ENCODE data around the gene EARS2.

Gene EARS2

GRCh38 chr16:23482778-23483177 lies 74.4 kb downstream of the EARS2 start:
- Histone ChIP-seq H3K9me3 (ENCODE audit: severe bottlenecking) (no peaks in the 10 kb centered on the region), H3K4me3 (ENCODE audit: severe bottlenecking) (no peak overlapping the region), H3K27me3 (ENCODE audit: insufficient read depth, poor library complexity, severe bottlenecking) (no peaks in the 10 kb centered on the region), H3K4me1 (ENCODE audit: insufficient read depth, poor library complexity, severe bottlenecking) (no peaks in the 10 kb centered on the region), H3K36me3 (ENCODE audit: low read depth) (peaks cover 71% of the 10 kb centered on the region), H3K27ac (ENCODE audit: poor library complexity, severe bottlenecking) (no peak overlapping the region)
- ATAC-seq (ENCODE audit: low read depth) (no peak), DNase-seq (ENCODE audit: low spot score) (no peak)
- TF ChIP-seq CTCF (IDR thresholded peaks at IDR 0.05; ENCODE audit: poor library complexity, severe bottlenecking): no peak

- no peaks in the 10 kb centered on the region for H3K9me3 ChIP-seq (ENCODE audit: severe bottlenecking)
- no peaks in the 10 kb centered on the region for H3K27me3 ChIP-seq (ENCODE audit: insufficient read depth, poor library complexity, severe bottlenecking)
- no peak overlapping the region for H3K4me3 ChIP-seq (ENCODE audit: severe bottlenecking)
- H3K36me3 ChIP-seq (ENCODE audit: low read depth): peaks cover 81% of the 10 kb centered on the region
- no peak for TF ChIP-seq CTCF (IDR thresholded peaks at IDR 0.05; ENCODE audit: poor library complexity, severe bottlenecking)
- no peak for DNase-seq (ENCODE audit: low spot score)
- H3K4me1 ChIP-seq (ENCODE audit: insufficient read depth, poor library complexity, severe bottlenecking): no peaks in the 10 kb centered on the region
- no peak for ATAC-seq (ENCODE audit: low read depth)
- no peak overlapping the region for H3K27ac ChIP-seq (ENCODE audit: poor library complexity, severe bottlenecking)
These were observed 76.9 kb downstream of the EARS2 start for GRCh38 chr16:23480257-23480656.

- Histone ChIP-seq H3K4me1 (ENCODE audit: insufficient read depth, poor library complexity, severe bottlenecking) (no peaks in the 10 kb centered on the region), H3K27me3 (ENCODE audit: insufficient read depth, poor library complexity, severe bottlenecking) (no peaks in the 10 kb centered on the region), H3K36me3 (ENCODE audit: low read depth) (peaks cover 80% of the 10 kb centered on the region), H3K4me3 (ENCODE audit: severe bottlenecking) (no peak overlapping the region), H3K27ac (ENCODE audit: poor library complexity, severe bottlenecking) (no peak overlapping the region), H3K9me3 (ENCODE audit: severe bottlenecking) (no peaks in the 10 kb centered on the region)
- DNase-seq (ENCODE audit: low spot score) (no peak), ATAC-seq (ENCODE audit: low read depth) (no peak)
- TF ChIP-seq CTCF (IDR thresholded peaks at IDR 0.05; ENCODE audit: poor library complexity, severe bottlenecking): no peak
These were observed 78.0 kb downstream of the EARS2 start for GRCh38 chr16:23479138-23479537.

- peaks cover 83% of the 10 kb centered on the region for H3K36me3 ChIP-seq (ENCODE audit: low read depth)
- no peak for DNase-seq (ENCODE audit: low spot score)
- no peaks in the 10 kb centered on the region for H3K4me1 ChIP-seq (ENCODE audit: insufficient read depth, poor library complexity, severe bottlenecking)
- H3K27ac ChIP-seq (ENCODE audit: poor library complexity, severe bottlenecking): no peak overlapping the region
- H3K9me3 ChIP-seq (ENCODE audit: severe bottlenecking): no peaks in the 10 kb centered on the region
- H3K27me3 ChIP-seq (ENCODE audit: insufficient read depth, poor library complexity, severe bottlenecking): no peaks in the 10 kb centered on the region
- no peak for ATAC-seq (ENCODE audit: low read depth)
- TF ChIP-seq CTCF (IDR thresholded peaks at IDR 0.05; ENCODE audit: poor library complexity, severe bottlenecking): no peak
- no peak overlapping the region for H3K4me3 ChIP-seq (ENCODE audit: severe bottlenecking)
These were observed 78.6 kb downstream of the EARS2 start for GRCh38 chr16:23478566-23478965.

GRCh38 chr16:23476289-23476688 lies 80.9 kb downstream of the EARS2 start:
- no peak for DNase-seq (ENCODE audit: low spot score)
- Histone ChIP-seq H3K27me3 (ENCODE audit: insufficient read depth, poor library complexity, severe bottlenecking) (no peaks in the 10 kb centered on the region), H3K27ac (ENCODE audit: poor library complexity, severe bottlenecking) (no peak overlapping the region), H3K4me3 (ENCODE audit: severe bottlenecking) (no peak overlapping the region), H3K4me1 (ENCODE audit: insufficient read depth, poor library complexity, severe bottlenecking) (no peaks in the 10 kb centered on the region), H3K36me3 (ENCODE audit: low read depth) (peaks cover 73% of the 10 kb centered on the region), H3K9me3 (ENCODE audit: severe bottlenecking) (no peaks in the 10 kb centered on the region)
- TF ChIP-seq CTCF (IDR thresholded peaks at IDR 0.05; ENCODE audit: poor library complexity, severe bottlenecking): no peak
- ATAC-seq (ENCODE audit: low read depth): no peak
